ENCODE results near the gene PRR29.

PRR29 gene

GRCh38 chr17:63961355-63962212 lies 36.6 kb upstream of the PRR29 start:
- no peaks in the 10 kb centered on the region for H3K36me3 ChIP-seq
- H3K27ac ChIP-seq, result no peak overlapping the region
- intact Hi-C loops (cut with DNase I; ENCODE audit: low total_unique reads), result no loop called here
- H3K9me3 ChIP-seq, result no peaks in the 10 kb centered on the region
- TF ChIP-seq CTCF (IDR thresholded peaks at IDR 0.05), result no peak
- peak; percentile 61 to 73 for DNase-seq
- H3K27me3 ChIP-seq, result peaks cover 0 to 13% of the 10 kb centered on the region in 2 donors
- peaks cover 0 to 10% (median 6%) of the 10 kb centered on the region in 4 donors for H3K4me1 ChIP-seq
- H3K4me3 ChIP-seq, result peak overlapping the region in 1 of 2 donors; percentile 28

GRCh38 chr17:63962298-63962744 lies 35.8 kb upstream of the PRR29 start:
- DNase-seq, result no peak
- TF ChIP-seq CTCF (IDR thresholded peaks at IDR 0.05), result no peak
- peaks cover 0 to 10% (median 6%) of the 10 kb centered on the region in 4 donors for H3K4me1 ChIP-seq
- no peaks in the 10 kb centered on the region for H3K9me3 ChIP-seq
- H3K4me3 ChIP-seq, result no peak overlapping the region
- no peak overlapping the region for H3K27ac ChIP-seq
- H3K27me3 ChIP-seq, result peaks cover 0 to 13% of the 10 kb centered on the region in 2 donors
- H3K36me3 ChIP-seq, result no peaks in the 10 kb centered on the region
- intact Hi-C loops (cut with DNase I; ENCODE audit: low total_unique reads), result no loop called here

GRCh38 chr17:63963123-63963522 lies 35.0 kb upstream of the PRR29 start:
- Histone ChIP-seq H3K4me1 (peaks cover 0 to 10% (median 6%) of the 10 kb centered on the region in 4 donors), H3K9me3 (no peaks in the 10 kb centered on the region), H3K4me3 (no peak overlapping the region), H3K27ac (no peak overlapping the region), H3K27me3 (peaks cover 0 to 13% of the 10 kb centered on the region in 2 donors), H3K36me3 (no peaks in the 10 kb centered on the region)
- intact Hi-C loops (cut with DNase I; ENCODE audit: low total_unique reads), result no loop called here
- DNase-seq, result no peak
- TF ChIP-seq CTCF (IDR thresholded peaks at IDR 0.05), result no peak

GRCh38 chr17:63966646-63967264 lies 31.4 kb upstream of the PRR29 start:
- H3K4me1 ChIP-seq, result peaks cover 0 to 4% (median under 1%) of the 10 kb centered on the region in 4 donors
- no peak for DNase-seq
- TF ChIP-seq CTCF (IDR thresholded peaks at IDR 0.05), result no peak
- H3K4me3 ChIP-seq, result no peak overlapping the region
- H3K9me3 ChIP-seq, result no peaks in the 10 kb centered on the region
- H3K27me3 ChIP-seq, result peaks cover 0 to 2% of the 10 kb centered on the region in 2 donors
- no peak overlapping the region for H3K27ac ChIP-seq
- H3K36me3 ChIP-seq, result no peaks in the 10 kb centered on the region
- intact Hi-C loops (cut with DNase I; ENCODE audit: low total_unique reads), result no loop called here

- Histone ChIP-seq H3K27me3 (peaks cover 0 to 2% of the 10 kb centered on the region in 2 donors), H3K4me3 (no peak overlapping the region), H3K9me3 (no peaks in the 10 kb centered on the region), H3K4me1 (no peaks in the 10 kb centered on the region), H3K36me3 (no peaks in the 10 kb centered on the region), H3K27ac (no peak overlapping the region)
- TF ChIP-seq CTCF (IDR thresholded peaks at IDR 0.05), result no peak
- no peak for DNase-seq
- intact Hi-C loops (cut with DNase I; ENCODE audit: low total_unique reads), result no loop called here
Measured at GRCh38 chr17:63967953-63968352, 30.2 kb upstream of the PRR29 start.
